HCT116 (cell line): ENCODE measurements around the gene SPARCL1. TPM values are rescaled to one million over a fixed set of nuclear protein-coding genes. Genes with fewer than 3 reads are reported as not detected.

Experiments
- ATAC-seq: fragments of 200-7000 bp; cut with Tn5 transposase; 2 replicates; pipeline ENCODE4 v1.9.1; 2020; ENCODE audit warnings: mild to moderate bottlenecking, moderate library complexity
- BruUV-seq: library from RNA; stranded (reverse); fragments of 400-500 nt; replicated peaks from 2 replicates; lab custom pipeline; 2021; lab: Mats Ljungman, UMichigan
- CTCF ChIA-PET: fragments of 300-600 bp; sonication (Branson Sonifier 250); formaldehyde crosslinking; loops from one replicate; lab custom pipeline; 2021; ENCODE audit warnings: antibody characterized with exemption; lab: Charles Lee
- POLR2A ChIA-PET: fragments of 300-600, 350-600 bp; sonication (Branson Sonifier 250); formaldehyde crosslinking; loops from one replicate; lab custom pipeline; 2021; ENCODE audit warnings: antibody characterized with exemption; lab: Charles Lee
- RAD21 ChIA-PET, 2 experiments: fragments of 300-600 bp; sonication (Branson Sonifier 250); formaldehyde crosslinking; loops; one replicate each; lab custom pipeline; 2023; ENCODE audit warnings: low total read pairs in 2 of 2; ENCODE audit not compliant: uncharacterized antibody in 2 of 2, unreplicated experiment in 2 of 2, low non-redundant PET in 1 of 2; lab: Charles Lee
- DNase-seq: peaks from one replicate; pipeline ENCODE4 v3.0.0-alpha.2; 2010; ENCODE audit warnings: low read depth, low spot score
- H2AFZ ChIP-seq: fragments of 200-600 bp; shearing (Covaris generic), sonication (generic); 2 replicates; pipeline ENCODE4 v1.6.1; 2017; ENCODE audit warnings: low read depth, mixed run types, mixed read lengths, antibody characterized with exemption, low read length; ENCODE audit not compliant: poor library complexity, severe bottlenecking
- H3K27ac ChIP-seq: 2 replicates; pipeline ENCODE4 v1.5.1; 2012; ENCODE audit warnings: low read depth, low read length
- H3K27me3 ChIP-seq: fragments of 200-600 bp; sonication (generic); 2 replicates; pipeline ENCODE4 v1.6.1; 2016; ENCODE audit warnings: mixed run types, low read length, mixed read lengths; ENCODE audit not compliant: insufficient read depth
- H3K36me3 ChIP-seq, 2 experiments: fragments of 200-500 bp in 1 of 2; fragments of 200-600 bp in 1 of 2; sonication (Bioruptor generic) in 1 of 2; sonication (generic) in 1 of 2; 2 replicates each; pipeline versions ENCODE4 v1.5.1 to v1.6.1; 2014 to 2016; ENCODE audit warnings: low read length in 2 of 2, inconsistent platforms in 1 of 2, mixed read lengths in 1 of 2, mixed run types in 1 of 2; ENCODE audit not compliant: insufficient read depth in 2 of 2, control insufficient read depth in 1 of 2
- H3K4me1 ChIP-seq, 2 experiments: fragments of 200-600 bp in 1 of 2; sonication (generic) in 1 of 2; 2 replicates each; pipeline versions ENCODE4 v1.5.1 to v1.6.1; 2012 to 2017; ENCODE audit warnings: low read length in 2 of 2, inconsistent platforms in 1 of 2, mild to moderate bottlenecking in 1 of 2, mixed read lengths in 1 of 2, mixed run types in 1 of 2, moderate library complexity in 1 of 2; ENCODE audit not compliant: insufficient read depth in 2 of 2, control insufficient read depth in 1 of 2
- H3K4me2 ChIP-seq: fragments of 200-600 bp; sonication (generic); 2 replicates; pipeline ENCODE4 v1.6.1; 2017; ENCODE audit warnings: mixed run types, low read length, mixed read lengths
- H3K4me3 ChIP-seq, 2 experiments: fragments of 200-600 bp in 1 of 2; sonication (generic) in 1 of 2; replicated peaks in 1 of 2; 2 replicates each; pipeline ENCODE4 v1.5.1; 2011 to 2016; ENCODE audit warnings: low read length in 2 of 2, control low read depth in 1 of 2, low read depth in 1 of 2, mild to moderate bottlenecking in 1 of 2, mixed read lengths in 1 of 2, mixed run types in 1 of 2
- H3K79me2 ChIP-seq: fragments of 200-600 bp; sonication (generic); 2 replicates; pipeline ENCODE4 v1.6.1; 2017; ENCODE audit warnings: mild to moderate bottlenecking, mixed run types, low read length, moderate library complexity, mixed read lengths; ENCODE audit not compliant: insufficient read depth
- H3K9ac ChIP-seq: fragments of 200-600 bp; sonication (generic); 2 replicates; pipeline ENCODE4 v1.6.1; 2016; ENCODE audit warnings: low read length, mixed read lengths
- H3K9me2 ChIP-seq: fragments of 200-600 bp; sonication (generic), shearing (Covaris generic); 2 replicates; pipeline ENCODE4 v1.6.1; 2017; ENCODE audit warnings: mixed run types, mild to moderate bottlenecking, moderate library complexity; ENCODE audit not compliant: insufficient read depth
- H3K9me3 ChIP-seq, 2 experiments: fragments of 200-500 bp in 1 of 2; fragments of 200-600 bp in 1 of 2; sonication (Bioruptor generic) in 1 of 2; sonication (generic) in 1 of 2; 2 replicates each; pipeline ENCODE4 v1.6.1; 2014 to 2017; ENCODE audit warnings: low read length in 2 of 2, mixed read lengths in 2 of 2, inconsistent platforms in 1 of 2, low read depth in 1 of 2, mild to moderate bottlenecking in 1 of 2, mixed run types in 1 of 2, moderate library complexity in 1 of 2; ENCODE audit not compliant: control insufficient read depth in 1 of 2, insufficient read depth in 1 of 2
- H4K20me1 ChIP-seq: fragments of 200-600 bp; sonication (generic), shearing (Covaris generic); 2 replicates; pipeline ENCODE4 v1.6.1; 2017; ENCODE audit warnings: mixed run types, mild to moderate bottlenecking, moderate library complexity; ENCODE audit not compliant: insufficient read depth
- CTCF ChIP-seq, 3 experiments: fragments of 200-600 bp in 1 of 3; sonication (generic) in 1 of 3; IDR thresholded peaks in 2 of 3; conservative IDR thresholded peaks in 1 of 3; 2 replicates each; pipeline ENCODE4 v1.5.1; 2012 to 2017; ENCODE audit warnings: low read depth in 2 of 3, low read length in 2 of 3, antibody characterized with exemption in 1 of 3, borderline replicate concordance in 1 of 3, control low read depth in 1 of 3, mild to moderate bottlenecking in 1 of 3, mixed read lengths in 1 of 3, mixed run types in 1 of 3, moderate library complexity in 1 of 3; ENCODE audit not compliant: insufficient read depth in 1 of 3
- RAD21 ChIP-seq: IDR thresholded peaks from 2 replicates; pipeline ENCODE4 v1.6.1; 2012; ENCODE audit warnings: low read depth, mild to moderate bottlenecking
- SIN3A ChIP-seq: IDR thresholded peaks from 2 replicates; pipeline ENCODE4 v1.6.1; 2012; ENCODE audit warnings: low read depth
- SRF ChIP-seq: IDR thresholded peaks from 2 replicates; pipeline ENCODE4 v1.6.1; 2012; ENCODE audit warnings: low read depth
- ZBTB33 ChIP-seq: IDR thresholded peaks from 2 replicates; pipeline ENCODE4 v1.6.1; 2011; ENCODE audit warnings: mild to moderate bottlenecking, low read length, moderate library complexity; ENCODE audit not compliant: insufficient replicate concordance; ENCODE audit errors: extremely low read depth
- ZFX ChIP-seq: fragments of 450-650 bp; IDR thresholded peaks from 2 replicates; pipeline ENCODE4 v1.6.1; 2017
- intact Hi-C: fragments of 100-400 bp; cut with micrococcal nuclease; formaldehyde crosslinking; loops from 2 replicates; pipeline ENCODE4 v1.10.0; 2022
- total RNA-seq: library from RNA; stranded (reverse); gene quantifications from one replicate; pipeline ENCODE4 v1.2.1, GENCODE V29; 2021; ENCODE audit not compliant: unreplicated experiment

The SPARCL1 gene
- total RNA-seq, 1 experiment from 2014 or later: 0.96 TPM

- TF ChIP-seq ZFX: no peak
- no peak for TF ChIP-seq ZBTB33
- TF ChIP-seq RAD21: peak; percentile 34
- TF ChIP-seq CTCF (IDR thresholded peaks at IDR 0.05 in 2 of 3, conservative IDR thresholded peaks at IDR 0.05 in 1 of 3; ENCODE audit: borderline replicate concordance in 1 of 3, insufficient read depth in 1 of 3, low read depth in 2 of 3, low read length in 2 of 3): peak; percentile 26 to 67 (median 66); a peak in 4 of 6 replicates
- TF ChIP-seq SIN3A: no peak
- no peak for TF ChIP-seq SRF
- TF ChIP-seq, all 23 proteins: peak for 2
These were observed 32.0 kb downstream of the SPARCL1 start for GRCh38 chr4:87497159-87497558.

More at GRCh38 chr4:87497159-87497558, 32.0 kb downstream of the SPARCL1 start:
- Histone ChIP-seq H3K4me2 (no peak overlapping the region), H3K9me2 (no peaks in the 10 kb centered on the region), H3K36me3 (no peaks in the 10 kb centered on the region), H3K4me3 (no peak overlapping the region), H2AFZ (no peak overlapping the region), H3K9me3 (no peaks in the 10 kb centered on the region), H4K20me1 (no peaks in the 10 kb centered on the region), H3K4me1 (peaks cover 2 to 8% of the 10 kb centered on the region in 2 experiments), H3K9ac (no peak overlapping the region), H3K27ac (no peak overlapping the region), H3K79me2 (no peaks in the 10 kb centered on the region), H3K27me3 (no peaks in the 10 kb centered on the region)
- intact Hi-C loops: no loop called here
- BruUV-seq: no TSS peak
- ChIA-PET CTCF (interaction anchor here (0.6 to 1.1 kb wide), 6 partner anchors 8 to 145 kb away, joined by 3 to 4 read pairs (median 3); no protein-coding TSS in a partner anchor), RAD21 (no interaction called here), POLR2A (no interaction called here)
- ATAC-seq: peak; percentile 68
- DNase-seq: no peak
